Muscle layer of duodenum (tissue), 2 donors: ENCODE measurements around the gene CMC1.
"Not testable (repeated sequence)": the region's sequence is repeated elsewhere in the genome, so short reads cannot be mapped to it uniquely, and the experiment has no call there.

Experiments
- H3K27ac ChIP-seq: one replicate; pipeline ENCODE4 v1.7.0; 2013; ENCODE audit warnings: mild to moderate bottlenecking, low read length
- H3K27me3 ChIP-seq: one replicate; pipeline ENCODE4 v1.7.0; 2013; ENCODE audit warnings: low read depth, mild to moderate bottlenecking, control low read depth, low read length
- H3K36me3 ChIP-seq, 2 donors: one replicate each; pipeline ENCODE4 v1.7.0; 2013; ENCODE audit warnings: low read length in 2 of 2, control low read depth in 1 of 2, mild to moderate bottlenecking in 1 of 2; ENCODE audit not compliant: insufficient read depth in 2 of 2, control insufficient read depth in 1 of 2
- H3K4me1 ChIP-seq, 2 donors: one replicate each; pipeline ENCODE4 v1.7.0; 2013; ENCODE audit warnings: low read length in 2 of 2, mild to moderate bottlenecking in 2 of 2, control low read depth in 1 of 2, moderate library complexity in 1 of 2; ENCODE audit not compliant: insufficient read depth in 2 of 2, control insufficient read depth in 1 of 2
- H3K4me3 ChIP-seq, 2 donors: one replicate each; pipeline ENCODE4 v1.7.0; 2013; ENCODE audit warnings: low read length in 2 of 2, low read depth in 1 of 2, mild to moderate bottlenecking in 1 of 2
- H3K9me3 ChIP-seq, 2 donors: one replicate each; pipeline ENCODE4 v1.7.0; 2013; ENCODE audit warnings: low read length in 2 of 2, control low read depth in 1 of 2, mild to moderate bottlenecking in 1 of 2; ENCODE audit not compliant: control insufficient read depth in 1 of 2
- donor health status: healthy.

CMC1 gene

DNA sequence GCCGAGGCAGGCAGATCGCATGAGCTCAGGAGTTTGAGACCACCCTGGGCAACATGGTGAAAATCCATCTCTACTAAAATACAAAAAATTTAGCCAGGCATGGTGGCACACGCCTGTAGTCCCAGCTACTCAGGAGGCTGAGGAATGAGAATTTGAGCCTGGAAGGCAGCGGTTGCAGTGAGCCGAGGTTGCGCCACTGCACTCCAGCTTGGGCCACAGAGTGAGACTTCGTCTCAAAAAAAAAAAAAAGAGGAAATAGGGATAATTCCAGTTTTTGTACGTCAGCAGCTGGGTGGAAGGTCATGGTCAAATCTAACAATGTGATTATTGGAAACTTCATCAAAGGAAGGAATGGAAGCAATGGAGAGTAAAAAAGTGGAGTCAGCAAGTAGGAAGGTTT is 3.1 kb downstream of the CMC1 start:
- H3K27me3 ChIP-seq, result no peaks in the 10 kb centered on the region

DNA sequence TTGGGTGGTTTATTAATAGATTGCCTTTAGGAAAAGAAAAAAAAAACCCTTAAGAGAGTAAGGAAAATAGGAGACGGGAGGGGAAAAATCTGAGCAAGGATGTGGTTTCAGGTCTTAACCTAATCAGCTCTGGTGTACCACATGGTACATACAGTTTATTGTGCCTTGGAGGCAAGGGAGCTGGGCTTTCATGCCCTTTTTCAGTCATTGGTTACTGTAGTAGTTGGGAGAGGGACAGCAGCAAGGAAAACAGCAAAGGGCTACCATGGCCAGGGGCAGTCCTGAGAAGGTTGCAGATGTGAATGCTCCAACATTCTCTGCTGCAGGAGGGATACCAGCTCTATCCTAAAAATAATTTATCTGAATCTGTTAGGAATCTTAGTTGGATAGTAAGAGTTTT is 5.9 kb downstream of the CMC1 start:
- H3K36me3 ChIP-seq, result no peaks in the 10 kb centered on the region
- no peak overlapping the region for H3K4me3 ChIP-seq
- H3K4me1 ChIP-seq, result peaks cover 0 to 10% of the 10 kb centered on the region in 2 donors
- no peaks in the 10 kb centered on the region for H3K27me3 ChIP-seq
- no peaks in the 10 kb centered on the region for H3K9me3 ChIP-seq
- no peak overlapping the region for H3K27ac ChIP-seq

More for the DNA sequence above, 3.1 kb downstream of the CMC1 start:
- Histone ChIP-seq H3K27ac (no peak overlapping the region), H3K4me3 (no peak overlapping the region), H3K36me3 (no peaks in the 10 kb centered on the region), H3K9me3 (no peaks in the 10 kb centered on the region), H3K4me1 (peaks cover 10 to 16% of the 10 kb centered on the region in 2 donors)

DNA sequence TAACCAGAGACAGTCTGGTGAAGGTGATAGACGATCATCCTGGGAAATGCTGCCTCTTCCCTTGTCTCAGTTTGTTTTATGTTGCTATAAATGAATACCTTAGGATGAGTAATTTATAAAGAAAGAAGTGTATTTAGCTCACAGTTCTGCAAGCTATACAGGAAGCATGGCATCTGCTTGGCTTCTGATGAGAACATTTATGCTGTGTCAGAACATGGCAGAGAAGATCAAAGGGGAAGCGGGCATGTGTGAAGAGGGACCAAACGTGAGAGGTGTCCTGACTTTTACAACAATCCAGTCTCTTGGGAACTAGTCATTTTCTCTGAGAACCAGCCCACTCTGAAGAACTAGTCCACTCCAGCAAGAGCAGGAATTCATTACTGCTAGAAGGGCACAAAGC is 9.6 kb downstream of the CMC1 start:
- Histone ChIP-seq H3K27me3 (no peaks in the 10 kb centered on the region), H3K27ac (no peak overlapping the region), H3K4me1 (peaks cover 0 to 4% of the 10 kb centered on the region in 2 donors), H3K4me3 (no peak overlapping the region), H3K9me3 (no peaks in the 10 kb centered on the region), H3K36me3 (no peaks in the 10 kb centered on the region)

DNA sequence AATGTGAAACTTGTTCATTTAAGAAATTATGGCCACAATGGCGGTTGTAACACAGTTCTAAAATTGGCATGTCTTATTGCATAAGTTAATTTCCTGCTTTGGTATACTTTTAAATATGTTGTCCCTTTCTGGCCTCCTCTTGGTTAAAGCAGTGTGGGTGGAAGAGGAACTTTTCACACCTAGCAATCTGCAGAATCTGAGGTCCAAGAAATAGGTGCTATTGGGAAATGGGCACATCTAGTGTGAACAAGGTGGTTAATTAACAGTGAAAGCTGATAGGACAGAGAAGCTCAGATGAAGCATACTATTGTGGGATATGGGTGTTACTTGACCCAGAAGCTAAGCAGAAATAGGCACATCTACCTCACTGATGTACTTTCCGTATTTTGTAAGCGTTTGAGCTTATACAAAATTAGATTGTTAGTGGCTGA is 10.6 kb downstream of the CMC1 start:
- Histone ChIP-seq H3K4me1 (peaks cover 0 to 4% of the 10 kb centered on the region in 2 donors), H3K36me3 (no peaks in the 10 kb centered on the region), H3K4me3 (no peak overlapping the region), H3K9me3 (no peaks in the 10 kb centered on the region), H3K27me3 (no peaks in the 10 kb centered on the region), H3K27ac (no peak overlapping the region)

DNA sequence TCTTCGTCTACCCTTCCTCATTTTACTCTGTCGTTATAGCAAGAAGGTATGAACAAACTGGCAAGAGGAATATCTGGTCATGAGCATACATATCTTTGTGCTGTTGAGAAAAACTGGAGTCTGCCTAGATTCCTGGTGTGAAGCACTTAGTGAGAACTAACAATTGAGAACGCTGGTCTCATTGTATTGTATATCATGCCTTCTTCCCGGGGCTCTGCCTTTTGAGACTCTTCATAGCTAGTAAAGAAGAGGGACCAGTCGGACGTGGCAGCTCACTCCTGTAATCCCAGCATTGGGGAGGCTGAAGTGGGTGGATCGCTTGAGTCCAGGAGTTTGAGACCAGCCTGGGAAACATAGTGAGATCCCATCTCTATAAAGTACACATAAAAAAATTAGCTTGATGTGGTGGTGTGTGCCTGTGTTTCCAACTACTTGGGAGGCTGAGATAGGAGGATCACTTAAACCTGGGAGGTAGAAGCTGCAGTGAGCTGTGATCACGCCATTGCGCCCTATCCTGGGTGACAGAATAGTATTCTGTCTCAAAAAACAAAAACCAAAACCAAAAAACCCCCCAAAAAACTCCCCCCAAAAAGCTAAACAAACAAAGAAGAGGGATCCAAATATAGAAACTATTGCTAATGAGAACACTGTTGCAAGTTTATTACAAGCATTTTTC is 11.8 kb downstream of the CMC1 start:
- H3K27ac ChIP-seq, result no peak overlapping the region
- H3K27me3 ChIP-seq, result no peaks in the 10 kb centered on the region
- H3K9me3 ChIP-seq, result no peaks in the 10 kb centered on the region
- H3K36me3 ChIP-seq, result no peaks in the 10 kb centered on the region
- H3K4me1 ChIP-seq, result peaks cover 0 to 4% of the 10 kb centered on the region in 2 donors
- H3K4me3 ChIP-seq, result no peak overlapping the region

DNA sequence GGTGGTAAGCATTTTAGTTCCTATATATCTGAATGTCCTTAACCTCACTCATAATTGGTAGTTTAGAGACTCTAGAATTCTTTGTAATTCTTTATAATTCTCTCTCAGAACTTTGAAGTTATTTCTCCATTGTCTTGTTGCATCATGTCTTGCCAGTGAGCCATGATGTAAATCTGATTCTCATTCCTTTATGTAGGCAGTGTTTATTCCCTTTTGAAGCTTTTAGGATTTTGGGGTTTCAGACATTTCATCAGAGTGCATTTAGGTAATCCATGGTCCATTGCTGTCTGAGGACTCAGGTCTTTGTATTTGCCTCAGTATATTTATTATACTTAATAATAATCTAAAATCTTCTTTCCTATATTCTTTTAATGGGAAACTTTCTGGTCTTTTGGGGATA is 20.6 kb downstream of the CMC1 start:
- Histone ChIP-seq H3K27ac (no peak overlapping the region), H3K27me3 (no peaks in the 10 kb centered on the region), H3K4me3 (no peak overlapping the region), H3K4me1 (no peaks in the 10 kb centered on the region), H3K9me3 (no peaks in the 10 kb centered on the region), H3K36me3 (peaks cover 0 to 3% of the 10 kb centered on the region in 2 donors)

DNA sequence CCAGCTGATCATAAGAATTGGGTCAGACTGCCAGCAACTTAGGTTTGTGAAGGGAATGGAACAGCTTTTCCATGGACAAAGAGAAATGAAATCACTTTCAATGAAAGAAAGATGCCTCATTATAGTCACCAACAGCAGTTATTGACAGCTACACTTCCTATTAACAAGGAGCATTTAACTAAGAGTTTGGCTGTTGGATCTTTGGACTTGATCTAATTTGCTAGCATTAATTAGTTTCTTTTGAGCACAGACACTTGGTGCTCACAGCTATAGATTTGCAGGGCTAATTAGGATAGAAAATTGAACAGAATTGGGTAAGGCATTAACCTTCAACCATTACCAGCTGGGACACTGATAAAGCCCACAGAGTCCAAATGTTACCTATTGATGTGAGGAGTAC is 24.2 kb downstream of the CMC1 start:
- H3K27ac ChIP-seq, result no peak overlapping the region
- no peaks in the 10 kb centered on the region for H3K4me1 ChIP-seq
- H3K9me3 ChIP-seq, result peaks cover 0 to 3% of the 10 kb centered on the region in 2 donors
- H3K27me3 ChIP-seq, result no peaks in the 10 kb centered on the region
- no peak overlapping the region for H3K4me3 ChIP-seq
- peaks cover 0 to 11% of the 10 kb centered on the region in 2 donors for H3K36me3 ChIP-seq

DNA sequence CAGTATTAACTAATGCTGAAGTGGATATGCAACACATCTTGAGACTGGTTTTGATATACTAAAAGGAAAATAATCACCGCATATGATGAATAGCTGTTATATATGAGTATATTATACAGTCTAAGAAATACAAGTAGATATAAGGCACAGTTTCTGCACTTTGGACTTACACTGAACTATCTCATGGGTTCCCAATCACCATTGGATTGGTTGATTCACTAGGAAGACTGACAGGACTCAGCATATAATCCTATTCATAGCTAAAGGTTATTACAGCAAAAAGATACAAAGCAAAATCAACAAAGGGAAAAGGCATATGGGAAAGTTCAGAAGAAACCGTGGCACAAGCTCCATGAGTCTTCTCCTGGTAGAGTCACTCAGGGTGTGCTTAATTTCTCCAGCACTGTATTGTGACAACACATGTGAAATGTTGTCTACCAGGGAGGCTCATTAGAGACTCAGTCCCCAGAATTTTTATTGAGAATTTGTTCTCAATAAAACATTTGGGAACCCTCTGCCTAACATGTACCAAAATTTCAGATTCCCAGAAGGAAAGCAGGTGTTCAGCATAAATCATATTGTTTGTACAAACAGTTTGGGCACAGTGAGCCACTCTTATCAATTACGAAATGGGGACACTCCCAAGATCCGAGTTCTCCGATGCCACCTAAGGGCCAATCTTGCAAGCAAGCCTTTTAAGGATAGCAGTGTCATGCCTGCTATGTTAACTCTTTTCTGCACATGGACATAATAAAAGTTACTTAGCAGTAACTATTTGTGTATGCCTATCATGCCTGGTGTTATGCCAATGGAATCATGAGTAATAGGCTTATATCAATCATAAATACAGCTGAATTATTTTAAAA is 26.8 kb downstream of the CMC1 start:
- Histone ChIP-seq H3K36me3 (peaks cover 0 to 15% of the 10 kb centered on the region in 2 donors), H3K4me3 (no peak overlapping the region), H3K27me3 (no peaks in the 10 kb centered on the region), H3K27ac (no peak overlapping the region), H3K4me1 (no peaks in the 10 kb centered on the region), H3K9me3 (peaks cover 0 to 15% of the 10 kb centered on the region in 2 donors)

DNA sequence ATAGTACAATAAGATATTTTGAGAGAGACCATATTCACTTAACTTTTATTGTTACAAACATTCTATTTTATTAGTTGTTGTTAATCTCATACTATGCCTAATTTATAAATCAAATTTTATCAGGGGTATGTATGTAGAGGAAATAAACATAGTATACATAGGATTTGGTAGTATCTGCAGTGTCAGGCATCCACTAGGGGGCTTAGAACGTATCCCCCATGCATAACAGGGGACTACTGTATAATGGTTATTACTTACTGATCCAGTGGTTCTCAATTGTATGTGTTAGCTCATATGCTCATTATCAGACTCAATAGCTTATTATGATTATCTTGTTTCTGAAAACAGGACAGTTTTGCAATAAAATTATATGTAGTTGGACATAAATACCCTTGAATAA is 27.6 kb downstream of the CMC1 start:
- Histone ChIP-seq H3K4me3 (no peak overlapping the region), H3K36me3 (peaks cover 0 to 15% of the 10 kb centered on the region in 2 donors), H3K4me1 (no peaks in the 10 kb centered on the region), H3K27me3 (no peaks in the 10 kb centered on the region), H3K27ac (no peak overlapping the region), H3K9me3 (peaks cover 0 to 21% of the 10 kb centered on the region in 2 donors)

DNA sequence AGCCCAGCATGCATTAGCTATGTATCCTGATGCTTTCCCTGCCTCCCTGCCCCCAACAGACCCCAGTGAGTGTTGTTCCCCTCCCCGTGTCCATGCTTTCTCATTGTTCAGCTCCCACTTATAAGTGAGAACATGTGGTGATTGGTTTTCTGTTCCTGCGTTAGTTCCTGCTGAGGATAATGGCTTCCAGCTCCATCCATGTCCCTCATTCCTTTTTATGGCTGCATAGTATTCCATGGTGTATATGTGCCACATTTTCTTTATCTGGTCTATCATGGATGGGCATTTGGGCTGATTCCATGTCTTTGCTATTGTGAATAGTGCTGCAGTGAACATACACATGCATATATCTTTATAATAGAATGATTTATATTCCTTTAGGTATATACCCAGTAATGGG is 28.5 kb downstream of the CMC1 start:
- H3K27me3 ChIP-seq, H3K27ac ChIP-seq, H3K4me1 ChIP-seq, H3K4me3 ChIP-seq: not testable (repeated sequence)
- peaks cover 0 to 21% of the 10 kb centered on the region in 2 donors for H3K9me3 ChIP-seq
- peaks cover 0 to 15% of the 10 kb centered on the region in 2 donors for H3K36me3 ChIP-seq

DNA sequence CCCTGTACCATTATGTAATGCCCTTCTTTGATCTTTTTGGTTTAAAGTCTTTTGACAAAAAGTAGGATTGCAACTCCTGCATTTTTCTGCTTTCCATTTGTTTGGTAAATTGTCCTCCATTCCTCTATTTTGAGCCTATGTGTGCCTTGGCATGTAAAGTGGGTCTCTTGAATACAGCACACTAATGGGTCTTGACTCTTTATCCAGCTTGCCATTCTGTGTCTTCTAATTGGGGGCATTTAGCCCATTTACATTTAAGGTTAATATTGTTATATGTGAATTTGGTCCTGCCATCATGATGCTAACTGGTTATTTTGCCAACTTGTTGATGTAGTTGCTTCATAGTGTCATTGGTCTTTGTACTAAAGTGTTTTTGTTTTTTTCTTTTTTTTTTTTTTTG is 32.4 kb downstream of the CMC1 start:
- Histone ChIP-seq H3K27ac (no peak overlapping the region), H3K36me3 (peaks cover 0 to 21% of the 10 kb centered on the region in 2 donors), H3K27me3 (no peaks in the 10 kb centered on the region), H3K9me3 (peaks cover 0 to 21% of the 10 kb centered on the region in 2 donors), H3K4me1 (no peaks in the 10 kb centered on the region), H3K4me3 (no peak overlapping the region)
